IPS-18c (cell line): Measurements from ENCODE around the gene TBRG1.

Experiments used
- H3K4me3 ChIP-seq: 2 replicates; pipeline ENCODE4 v1.7.0; 2013; ENCODE audit warnings: low read depth, mild to moderate bottlenecking, low read length, moderate library complexity; ENCODE audit not compliant: insufficient read depth
- H3K9me3 ChIP-seq: one replicate; pipeline ENCODE4 v1.6.1; 2013; ENCODE audit warnings: mild to moderate bottlenecking, low read length, moderate library complexity; ENCODE audit not compliant: control insufficient read depth, insufficient read depth

TBRG1 gene

GRCh38 chr11:124644426-124645280, 22.0 kb downstream of the TBRG1 start:
- peaks cover 5% of the 10 kb centered on the region for H3K9me3 ChIP-seq
- H3K4me3 ChIP-seq, result no peak overlapping the region

- H3K9me3 ChIP-seq, result peaks cover under 1% of the 10 kb centered on the region
- H3K4me3 ChIP-seq, result no peak overlapping the region
These were observed 23.5 kb downstream of the TBRG1 start for GRCh38 chr11:124646148-124646547.

DNA sequence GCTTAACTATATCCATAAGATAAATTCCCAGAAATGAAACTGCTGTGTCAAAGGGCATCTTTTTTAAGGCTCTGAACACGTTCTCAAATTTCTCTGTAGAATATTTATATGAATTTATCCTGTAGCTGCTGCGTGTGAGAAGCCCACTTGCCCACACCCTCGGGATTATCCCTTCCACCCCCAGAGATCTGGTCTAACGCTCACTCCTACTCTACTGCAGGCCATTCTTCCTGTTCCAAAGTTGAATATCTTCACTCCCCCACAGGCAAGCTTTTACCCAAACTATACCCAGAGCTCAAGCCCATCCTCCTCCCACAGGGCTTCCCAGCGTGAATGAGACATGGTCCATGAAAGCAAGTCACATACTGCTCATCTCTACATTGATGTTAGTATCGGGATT, 25.9 kb downstream of the TBRG1 start:
- Histone ChIP-seq H3K9me3 (no peaks in the 10 kb centered on the region), H3K4me3 (no peak overlapping the region)

GRCh38 chr11:124656774-124657630, 34.3 kb downstream of the TBRG1 start:
- Histone ChIP-seq H3K4me3 (no peak overlapping the region), H3K9me3 (no peaks in the 10 kb centered on the region)

- no peaks in the 10 kb centered on the region for H3K9me3 ChIP-seq
- H3K4me3 ChIP-seq, result no peak overlapping the region
These were observed 35.2 kb downstream of the TBRG1 start for GRCh38 chr11:124657904-124658303.

DNA sequence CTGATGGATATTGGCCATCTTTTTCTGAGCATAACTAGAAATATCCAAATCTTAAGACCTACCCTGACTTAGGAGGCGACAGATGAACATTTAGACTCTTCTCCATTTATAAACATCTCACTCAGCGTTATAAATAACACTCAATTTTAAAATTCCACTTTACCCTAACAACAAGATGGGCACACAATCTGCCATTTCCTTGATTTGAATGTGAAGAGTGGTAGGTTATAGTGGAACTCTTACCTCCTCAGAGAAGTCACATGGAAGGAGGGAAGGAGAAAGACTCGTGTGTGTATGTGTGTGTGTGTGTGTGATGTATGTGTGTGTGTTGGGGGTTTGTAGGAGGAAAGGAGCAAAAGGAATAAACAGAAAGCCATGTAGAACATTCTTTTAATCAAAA, 35.8 kb downstream of the TBRG1 start:
- Histone ChIP-seq H3K4me3 (no peak overlapping the region), H3K9me3 (no peaks in the 10 kb centered on the region)

- Histone ChIP-seq H3K4me3 (no peak overlapping the region), H3K9me3 (no peaks in the 10 kb centered on the region)
These were observed 36.3 kb downstream of the TBRG1 start for GRCh38 chr11:124658986-124659385.

DNA sequence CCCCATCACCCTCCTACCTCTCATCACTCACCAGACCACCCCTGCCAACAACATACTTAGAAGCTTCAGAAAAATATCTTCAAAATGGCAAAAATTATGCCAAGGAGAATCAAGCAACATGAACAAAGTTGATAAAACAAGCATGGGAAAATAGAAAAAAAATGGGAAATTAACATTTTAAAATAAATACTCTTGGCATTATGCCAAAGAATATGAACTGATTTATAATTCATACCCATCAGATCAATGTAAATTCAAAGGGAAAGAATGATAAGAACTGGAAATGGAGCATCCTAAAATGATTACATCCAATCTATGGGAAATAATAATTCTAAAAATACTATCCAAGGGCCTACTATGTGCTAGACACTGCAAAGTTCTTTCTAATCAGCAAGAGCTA, 38.9 kb downstream of the TBRG1 start:
- Histone ChIP-seq H3K4me3 (no peak overlapping the region), H3K9me3 (no peaks in the 10 kb centered on the region)

- Histone ChIP-seq H3K4me3 (no peak overlapping the region), H3K9me3 (no peaks in the 10 kb centered on the region)
These were observed 39.4 kb downstream of the TBRG1 start for GRCh38 chr11:124662106-124662505.

GRCh38 chr11:124663861-124664260, 41.2 kb downstream of the TBRG1 start:
- Histone ChIP-seq H3K9me3 (no peaks in the 10 kb centered on the region), H3K4me3 (no peak overlapping the region)

GRCh38 chr11:124667601-124668000, 44.9 kb downstream of the TBRG1 start:
- Histone ChIP-seq H3K4me3 (no peak overlapping the region), H3K9me3 (no peaks in the 10 kb centered on the region)

DNA sequence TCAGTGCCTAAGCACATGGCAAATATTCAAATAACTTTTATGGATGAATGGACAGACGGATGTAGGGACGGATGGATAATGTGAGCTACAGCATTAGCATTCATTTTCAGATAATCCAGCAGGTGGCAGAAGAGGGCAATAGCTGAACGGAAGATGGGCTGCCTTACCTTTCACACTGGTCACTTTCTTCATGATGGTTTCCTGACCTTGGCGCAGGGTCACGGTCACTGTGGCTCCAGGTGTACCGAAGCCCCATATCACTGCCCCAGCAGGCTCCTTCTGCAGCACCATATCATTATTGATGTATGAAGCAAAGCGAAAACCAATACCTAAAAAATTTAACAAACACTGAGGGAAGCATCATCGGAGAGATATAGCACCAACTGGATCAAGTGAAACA, 46.5 kb downstream of the TBRG1 start:
- H3K9me3 ChIP-seq, result no peaks in the 10 kb centered on the region
- no peak overlapping the region for H3K4me3 ChIP-seq

GRCh38 chr11:124670732-124671131, 48.1 kb downstream of the TBRG1 start:
- no peaks in the 10 kb centered on the region for H3K9me3 ChIP-seq
- H3K4me3 ChIP-seq, result no peak overlapping the region

GRCh38 chr11:124672536-124673215, 50.0 kb downstream of the TBRG1 start:
- peak overlapping the region; percentile 81 for H3K4me3 ChIP-seq
- H3K9me3 ChIP-seq, result no peaks in the 10 kb centered on the region

- Histone ChIP-seq H3K9me3 (no peaks in the 10 kb centered on the region), H3K4me3 (peak within 1 kb of the TSS; percentile 81)
These were observed 50.9 kb downstream of the TBRG1 start, which contains the start of the genes SIAE and SPA17 for GRCh38 chr11:124673333-124674167. SIAE (minus strand) TSS chr11:124673739; CDS start chr11:124673708, 31 bp downstream. SPA17 (plus strand) TSS chr11:124673904; CDS start chr11:124675265, 1,361 bp downstream.

GRCh38 chr11:124674168-124674517, 51.5 kb downstream of the TBRG1 start:
- Histone ChIP-seq H3K9me3 (no peaks in the 10 kb centered on the region), H3K4me3 (peak overlapping the region; percentile 81)

DNA sequence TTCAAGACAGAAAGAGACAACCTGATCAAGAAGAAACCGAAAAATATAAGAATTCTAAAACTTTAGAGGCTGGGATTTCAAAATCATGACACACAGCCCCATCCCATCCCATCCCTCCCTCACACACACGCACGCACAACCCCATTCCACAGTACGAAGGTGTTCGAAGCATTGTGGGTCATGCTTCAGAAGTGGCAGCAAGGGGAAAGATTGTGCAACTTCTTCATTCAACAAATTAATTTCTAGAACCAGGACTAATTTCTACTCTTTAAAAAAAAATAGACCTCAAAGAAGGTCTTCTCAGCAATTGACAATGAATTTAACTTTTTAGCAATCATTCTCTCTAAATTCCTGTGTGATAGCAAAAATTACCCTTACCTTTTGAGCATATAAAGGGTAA, 51.9 kb downstream of the TBRG1 start:
- peak overlapping the region; percentile 81; the same call in 1 of the 2 replicates for H3K4me3 ChIP-seq
- H3K9me3 ChIP-seq, result no peaks in the 10 kb centered on the region
